Erythroblast (primary cell): ENCODE data around the gene CDC14A.
"Not testable (repeated sequence)": the region's sequence is repeated elsewhere in the genome, so short reads cannot be mapped to it uniquely, and the experiment has no call there.

Experiments used
- DNase-seq, 2 experiments: peaks; one replicate each; lab custom pipeline; 2025; lab: John Stamatoyannopoulos, UW
- GATA1 ChIP-seq: IDR thresholded peaks from 2 replicates; pipeline ENCODE4 v1.6.1; 2011; ENCODE audit warnings: low read depth, mild to moderate bottlenecking, control low read depth, low read length, moderate library complexity
- POLR2A ChIP-seq: IDR thresholded peaks from 2 replicates; pipeline ENCODE4 v1.6.1; 2011; ENCODE audit warnings: mild to moderate bottlenecking, low read length

Gene CDC14A

GRCh38 chr1:100391675-100392074 is 39.4 kb downstream of the CDC14A start:
- no peak for TF ChIP-seq POLR2A
- TF ChIP-seq GATA1, result no peak
- peak in 1 of 2 experiments; percentile 7 for DNase-seq

DNA sequence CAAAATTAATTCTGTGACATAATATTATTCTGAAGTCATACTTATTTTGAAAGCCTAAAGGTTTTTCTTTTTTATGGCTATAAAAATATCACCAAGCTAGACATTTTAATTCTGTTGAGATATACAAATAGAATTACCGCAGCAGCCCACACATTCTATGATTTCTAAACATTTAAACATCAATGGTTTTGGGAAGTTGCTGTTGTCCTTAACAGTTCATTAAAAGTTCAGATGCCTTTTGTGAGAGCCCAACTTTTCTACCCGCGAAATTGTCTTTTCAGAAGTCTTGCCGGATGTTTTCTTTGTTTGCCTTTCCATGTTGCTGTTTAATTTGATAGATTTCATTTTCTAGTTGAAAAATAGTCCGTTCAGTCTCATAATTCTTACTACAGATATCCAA is 40.5 kb downstream of the CDC14A start:
- TF ChIP-seq GATA1 (no peak), POLR2A (no peak)
- DNase-seq, result no peak

DNA sequence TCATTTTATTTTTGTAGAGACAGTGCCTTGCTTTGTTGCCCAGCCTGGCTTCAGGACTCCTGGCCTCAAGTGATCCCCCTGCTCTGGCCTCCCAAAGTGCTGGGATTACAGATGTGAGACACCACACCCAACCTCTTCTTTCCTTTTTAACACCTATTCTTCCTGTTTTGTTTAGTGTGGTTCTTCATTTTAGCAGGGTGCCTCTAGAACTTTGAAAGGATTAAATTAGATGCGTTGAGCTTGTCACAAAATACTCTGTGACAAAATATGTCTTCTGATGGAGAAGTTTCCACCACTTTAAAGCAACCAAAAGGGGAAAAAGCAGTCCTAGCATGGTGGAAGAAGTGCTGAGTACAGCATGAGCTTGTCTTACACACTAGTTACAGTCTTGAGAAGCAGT is 42.0 kb downstream of the CDC14A start:
- DNase-seq, result peak; percentile 13 to 40
- TF ChIP-seq POLR2A (no peak), GATA1 (no peak)

- DNase-seq, result peak; percentile 47 to 68
- TF ChIP-seq POLR2A (no peak), GATA1 (no peak)
These were observed 43.6 kb downstream of the CDC14A start for GRCh38 chr1:100395913-100396312.

GRCh38 chr1:100396651-100397050 is 44.3 kb downstream of the CDC14A start:
- DNase-seq, result peak; percentile 6 to 27
- TF ChIP-seq GATA1 (no peak), POLR2A (no peak)

DNA sequence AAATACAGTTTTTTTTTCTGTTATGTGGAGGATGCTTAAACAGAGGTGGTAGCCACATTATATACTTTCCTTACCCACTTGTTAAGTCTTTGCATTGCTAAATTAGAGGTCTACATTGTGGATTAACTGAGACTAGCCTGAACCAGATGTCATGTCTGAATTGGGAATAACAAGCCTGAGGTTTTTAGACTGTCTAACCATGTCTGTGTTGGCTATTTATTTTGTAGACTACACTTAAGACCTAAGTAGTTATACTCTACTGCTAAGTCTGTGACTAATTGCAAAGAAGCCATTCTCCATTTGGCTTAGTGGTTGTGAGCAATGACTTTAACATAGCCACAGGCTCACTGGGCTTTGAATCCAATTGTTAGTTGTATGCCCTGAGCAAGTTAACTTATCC is 45.4 kb downstream of the CDC14A start:
- DNase-seq, result peak in 1 of 2 experiments; percentile 14
- TF ChIP-seq POLR2A, result no peak
- no peak for TF ChIP-seq GATA1

DNA sequence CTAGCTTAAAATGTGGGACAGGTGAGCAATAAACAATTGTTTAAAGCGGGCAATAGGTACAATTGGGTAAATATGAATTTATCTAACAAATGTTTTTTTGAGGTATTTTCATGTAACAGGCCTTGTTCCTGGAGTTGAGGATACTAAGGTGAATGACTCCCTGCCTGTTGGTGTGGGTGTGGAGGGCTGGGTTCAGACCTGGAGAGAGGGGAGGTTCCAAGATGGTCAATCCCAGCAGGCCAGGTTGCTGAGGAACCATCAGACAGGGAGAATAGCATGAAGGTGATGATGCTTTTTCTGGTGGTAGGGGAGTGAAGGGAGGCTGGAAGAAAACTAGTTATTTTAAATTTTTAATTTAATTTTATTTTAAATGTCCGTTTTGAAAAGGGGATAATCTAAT is 46.3 kb downstream of the CDC14A start:
- TF ChIP-seq GATA1 (no peak), POLR2A (no peak)
- DNase-seq, result no peak

- TF ChIP-seq GATA1 (no peak), POLR2A (peak; percentile 16)
- peak; percentile 35 to 52 for DNase-seq
These were observed 48.1 kb downstream of the CDC14A start for GRCh38 chr1:100400404-100400803.

GRCh38 chr1:100404821-100405220 is 52.5 kb downstream of the CDC14A start:
- no peak for DNase-seq
- TF ChIP-seq GATA1 (no peak), POLR2A (no peak)

GRCh38 chr1:100405902-100406301 is 53.6 kb downstream of the CDC14A start:
- DNase-seq, result not testable (repeated sequence)

- DNase-seq, result peak; percentile 27 to 77
These were observed 55.1 kb downstream of the CDC14A start for GRCh38 chr1:100407390-100407789.

GRCh38 chr1:100411019-100411418 is 58.7 kb downstream of the CDC14A start:
- no peak for DNase-seq
- TF ChIP-seq POLR2A (no peak), GATA1 (no peak)

DNA sequence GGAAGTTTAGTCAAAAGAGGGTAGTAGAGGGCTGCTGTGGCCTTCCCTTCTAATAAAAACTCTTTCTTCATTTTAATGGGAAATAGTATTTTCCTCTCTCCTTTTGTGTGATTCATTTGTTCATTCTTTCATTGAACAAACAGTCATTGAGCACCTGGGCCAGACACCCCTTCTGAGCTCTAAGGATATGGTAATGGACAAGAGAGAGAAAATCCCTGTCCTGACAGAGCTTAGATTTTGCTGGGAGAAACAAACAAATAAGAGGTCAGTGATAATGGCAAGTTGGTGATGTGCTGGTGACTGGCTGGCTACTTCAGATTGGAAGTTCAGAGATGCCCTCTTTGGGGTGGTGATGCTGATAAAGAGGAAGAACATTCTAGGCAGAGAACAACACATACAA is 59.3 kb downstream of the CDC14A start:
- DNase-seq, result no peak
- TF ChIP-seq GATA1 (no peak), POLR2A (no peak)

DNA sequence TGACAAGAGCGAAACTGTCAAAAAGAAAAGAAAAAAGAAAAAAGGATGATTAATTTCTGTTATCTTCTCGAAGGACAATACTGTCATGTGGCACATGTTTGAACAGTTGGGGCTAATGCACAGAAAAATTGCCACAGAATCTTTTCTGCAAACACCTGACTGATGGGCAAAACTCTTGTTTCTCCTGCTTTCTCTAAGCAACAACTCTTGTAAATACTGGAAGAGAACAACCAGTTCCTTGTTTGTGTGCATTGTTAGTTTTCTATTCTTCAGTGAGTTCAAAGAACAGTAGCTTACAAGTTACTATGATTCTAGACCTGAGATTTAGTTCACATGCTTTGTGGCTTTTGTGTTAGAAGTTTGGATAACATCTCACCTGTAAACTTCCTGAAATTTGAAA is 60.7 kb downstream of the CDC14A start:
- TF ChIP-seq POLR2A (no peak), GATA1 (no peak)
- DNase-seq, result no peak

- no peak for DNase-seq
- TF ChIP-seq GATA1 (no peak), POLR2A (no peak)
These were observed 62.6 kb downstream of the CDC14A start for GRCh38 chr1:100414693-100415497.

DNA sequence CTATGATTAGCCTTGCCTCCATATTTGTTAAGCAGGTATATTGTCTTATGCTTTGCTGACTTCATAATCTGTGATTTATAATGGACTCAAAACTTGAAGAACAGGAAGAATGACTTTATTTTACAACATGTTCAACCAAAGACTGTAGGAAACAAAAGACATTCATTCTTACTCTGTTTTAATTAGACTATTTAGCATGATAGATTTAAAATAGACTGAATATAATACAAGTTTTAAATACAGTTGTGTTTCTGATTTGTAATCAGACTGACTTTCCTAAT is 63.1 kb downstream of the CDC14A start:
- TF ChIP-seq GATA1 (no peak), POLR2A (no peak)
- no peak for DNase-seq
